Astrocyte of the spinal cord (primary cell): ENCODE data around the gene ZNF213.
A peak's percentile ranks its signal among the peaks of the same experiment; 100 is the strongest.

Source experiments
- DNase-seq: peaks from one replicate; pipeline ENCODE4 v3.0.0; 2011; ENCODE audit warnings: low read depth, low spot score
- H3K4me3 ChIP-seq: 2 replicates; pipeline ENCODE4 v1.5.1; 2011; ENCODE audit warnings: low read depth, mild to moderate bottlenecking, low read length, moderate library complexity
- in situ Hi-C: cut with HindIII; loops from 2 replicates; pipeline ENCODE4 v1.10.0; 2017; ENCODE audit warnings: low sequenced_read_pairs
- TF ChIP-seq, protein P1 (sequence below): IDR thresholded peaks from 2 replicates; pipeline ENCODE4 v1.5.1; 2012; ENCODE audit warnings: low read depth, mild to moderate bottlenecking, low read length, inconsistent platforms

ZNF213 gene, protein sequence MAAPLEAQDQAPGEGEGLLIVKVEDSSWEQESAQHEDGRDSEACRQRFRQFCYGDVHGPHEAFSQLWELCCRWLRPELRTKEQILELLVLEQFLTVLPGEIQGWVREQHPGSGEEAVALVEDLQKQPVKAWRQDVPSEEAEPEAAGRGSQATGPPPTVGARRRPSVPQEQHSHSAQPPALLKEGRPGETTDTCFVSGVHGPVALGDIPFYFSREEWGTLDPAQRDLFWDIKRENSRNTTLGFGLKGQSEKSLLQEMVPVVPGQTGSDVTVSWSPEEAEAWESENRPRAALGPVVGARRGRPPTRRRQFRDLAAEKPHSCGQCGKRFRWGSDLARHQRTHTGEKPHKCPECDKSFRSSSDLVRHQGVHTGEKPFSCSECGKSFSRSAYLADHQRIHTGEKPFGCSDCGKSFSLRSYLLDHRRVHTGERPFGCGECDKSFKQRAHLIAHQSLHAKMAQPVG

DNA sequence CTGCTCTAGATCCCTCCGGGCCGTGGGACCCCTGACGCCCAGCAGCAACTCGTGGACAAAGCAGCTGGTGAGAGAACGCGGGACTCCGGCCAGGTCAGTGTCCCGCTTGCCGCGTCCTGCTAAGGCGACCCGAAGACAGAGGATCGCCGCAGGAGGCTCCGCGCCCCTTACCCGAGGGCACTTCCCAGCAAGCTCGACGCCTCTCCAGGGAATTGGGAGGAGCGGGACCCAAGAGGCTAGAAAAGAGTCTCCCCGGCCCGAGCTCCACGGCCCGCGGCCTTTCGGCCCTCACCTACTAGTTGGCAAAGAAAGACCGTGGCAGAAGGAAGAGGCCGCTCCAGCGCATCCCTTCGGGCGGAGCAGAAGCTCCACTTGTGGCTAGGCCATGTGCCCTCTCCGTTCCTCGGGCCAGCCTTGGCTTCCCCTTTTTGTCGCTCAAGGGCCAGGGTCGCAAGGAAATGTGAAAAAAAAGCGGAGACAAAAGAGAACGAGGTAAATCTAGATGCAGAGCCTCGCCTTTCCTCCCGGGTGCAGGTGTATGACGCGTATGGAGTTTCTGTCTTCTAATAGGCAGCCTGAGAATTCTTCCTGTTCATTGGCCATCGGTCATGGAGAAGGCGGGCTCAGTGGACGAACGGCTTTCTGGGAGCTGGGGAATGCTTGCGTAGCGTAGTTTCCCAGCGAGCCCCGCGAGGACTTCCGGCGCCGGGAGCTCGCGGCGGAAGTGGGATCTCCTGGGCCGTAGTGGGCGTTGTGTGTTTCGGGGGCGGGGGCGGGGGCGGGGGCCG, at the start of gene ZNF213:
TSS of gene ZNF213 (plus strand) at position 692 of the 788 bp plus-strand sequence. CDS start 2,252 bp downstream, outside the sequence.
- peak; percentile 99 for DNase-seq
- H3K4me3 ChIP-seq: peak within 1 kb of the TSS; percentile 100
- TF ChIP-seq, protein P1, sequence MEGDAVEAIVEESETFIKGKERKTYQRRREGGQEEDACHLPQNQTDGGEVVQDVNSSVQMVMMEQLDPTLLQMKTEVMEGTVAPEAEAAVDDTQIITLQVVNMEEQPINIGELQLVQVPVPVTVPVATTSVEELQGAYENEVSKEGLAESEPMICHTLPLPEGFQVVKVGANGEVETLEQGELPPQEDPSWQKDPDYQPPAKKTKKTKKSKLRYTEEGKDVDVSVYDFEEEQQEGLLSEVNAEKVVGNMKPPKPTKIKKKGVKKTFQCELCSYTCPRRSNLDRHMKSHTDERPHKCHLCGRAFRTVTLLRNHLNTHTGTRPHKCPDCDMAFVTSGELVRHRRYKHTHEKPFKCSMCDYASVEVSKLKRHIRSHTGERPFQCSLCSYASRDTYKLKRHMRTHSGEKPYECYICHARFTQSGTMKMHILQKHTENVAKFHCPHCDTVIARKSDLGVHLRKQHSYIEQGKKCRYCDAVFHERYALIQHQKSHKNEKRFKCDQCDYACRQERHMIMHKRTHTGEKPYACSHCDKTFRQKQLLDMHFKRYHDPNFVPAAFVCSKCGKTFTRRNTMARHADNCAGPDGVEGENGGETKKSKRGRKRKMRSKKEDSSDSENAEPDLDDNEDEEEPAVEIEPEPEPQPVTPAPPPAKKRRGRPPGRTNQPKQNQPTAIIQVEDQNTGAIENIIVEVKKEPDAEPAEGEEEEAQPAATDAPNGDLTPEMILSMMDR: no peak
- in situ Hi-C loops: no loop called here

DNA sequence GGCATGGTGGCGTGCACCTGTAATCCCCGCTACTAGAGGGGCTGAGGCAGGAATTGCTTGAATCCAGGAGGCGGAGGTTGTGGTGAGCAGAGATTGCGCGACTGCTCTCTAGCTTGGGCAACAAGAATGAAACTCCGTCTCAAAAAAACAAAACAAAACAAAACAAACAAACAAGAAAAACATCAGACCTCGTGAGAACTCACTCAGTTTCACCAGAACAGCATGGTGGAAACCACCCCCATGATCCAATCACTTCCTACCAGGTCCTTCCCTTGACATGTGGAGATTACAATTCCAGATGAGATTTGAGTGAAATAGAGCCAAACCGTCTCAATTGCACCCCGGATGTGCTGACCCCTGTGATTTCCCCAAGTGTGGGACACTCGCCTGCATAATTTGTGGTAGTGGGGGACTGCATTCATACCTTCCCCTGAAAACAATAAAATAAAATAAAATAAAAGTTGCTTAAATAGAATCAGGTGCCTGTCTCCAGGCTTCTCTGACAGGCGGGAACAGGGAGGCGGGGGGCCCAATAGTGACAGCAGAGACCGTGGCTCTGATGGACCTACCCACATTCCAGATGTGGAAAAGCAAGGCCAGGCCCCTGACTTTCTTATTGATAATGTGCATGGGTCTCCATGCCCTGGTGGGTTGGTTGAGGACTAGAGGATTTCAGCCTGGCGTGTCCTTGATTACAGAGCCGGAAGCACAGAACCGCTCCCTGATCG, 48.8 kb upstream of the ZNF213 start:
- TF ChIP-seq, protein P1: no peak
- in situ Hi-C loops: no loop called here
- no peak overlapping the region for H3K4me3 ChIP-seq
- no peak for DNase-seq

GRCh38 chr16:3086596-3087242, 48.1 kb upstream of the ZNF213 start:
- no peak overlapping the region for H3K4me3 ChIP-seq
- TF ChIP-seq, protein P1: no peak
- DNase-seq: no peak
- in situ Hi-C loops: no loop called here

GRCh38 chr16:3087243-3088235, 47.3 kb upstream of the ZNF213 start:
- in situ Hi-C loops: no loop called here
- TF ChIP-seq, protein P1: peak; percentile 34
- no peak overlapping the region for H3K4me3 ChIP-seq
- DNase-seq: no peak

DNA sequence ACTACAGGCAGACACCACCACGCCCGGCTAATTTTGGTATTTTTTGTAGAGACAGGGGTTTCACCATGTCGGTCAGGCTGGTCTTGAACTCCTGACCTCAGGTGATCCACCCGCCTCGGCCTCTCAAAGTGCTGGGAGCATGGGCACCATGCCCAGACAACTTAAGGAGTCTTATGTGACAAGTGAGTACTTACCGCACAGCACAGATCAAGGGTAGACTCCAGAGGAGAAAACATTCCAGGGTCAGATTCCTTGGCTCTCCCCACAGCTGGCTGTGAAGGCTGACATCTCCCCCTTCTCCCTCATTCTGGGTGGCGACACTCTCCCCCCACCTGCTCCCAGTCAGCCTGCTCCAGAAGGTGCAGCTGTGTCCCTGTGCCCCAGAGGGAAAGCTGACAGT, 46.4 kb upstream of the ZNF213 start:
- in situ Hi-C loops: no loop called here
- TF ChIP-seq, protein P1: no peak
- no peak for DNase-seq
- no peak overlapping the region for H3K4me3 ChIP-seq
